ENCODE data around the gene WSCD2. TPM values are rescaled to one million over a fixed set of nuclear protein-coding genes. Genes with fewer than 3 reads are reported as not detected.

WSCD2 gene
- total and polyA plus RNA-seq, 2 donors (not counting 1 experiment from before 2014, with no cell fraction given): 1.1 to 5.9 TPM

DNA sequence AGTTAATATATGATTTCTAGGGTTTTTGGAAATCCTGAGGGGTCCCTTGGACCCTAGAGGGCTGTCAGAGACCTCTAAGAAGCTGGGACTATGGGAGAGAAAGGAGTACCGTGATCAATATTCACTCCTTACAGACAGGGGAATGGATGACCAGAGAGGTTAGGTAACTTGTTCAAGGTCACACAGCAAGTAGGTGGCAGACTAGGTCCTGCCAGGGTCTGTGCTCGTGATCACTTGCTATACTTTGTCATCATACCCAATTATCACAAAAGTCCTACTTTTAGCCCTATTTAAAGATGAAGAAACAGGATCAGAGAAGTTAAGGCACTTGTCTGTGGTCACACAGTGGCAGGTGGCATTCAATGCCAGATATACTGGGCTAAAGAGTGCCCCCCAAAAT, 42.9 kb downstream of the WSCD2 start:
- POLR2A ChIA-PET: no interaction called here
- no peak overlapping the region for H3K27ac Mint-ChIP-seq
- no peak for TF ChIP-seq EZH2 (IDR thresholded peaks at IDR 0.05; ENCODE audit: borderline replicate concordance, insufficient read depth, low read depth, low read length, poor library complexity, severe bottlenecking)
- TF ChIP-seq, protein P1, sequence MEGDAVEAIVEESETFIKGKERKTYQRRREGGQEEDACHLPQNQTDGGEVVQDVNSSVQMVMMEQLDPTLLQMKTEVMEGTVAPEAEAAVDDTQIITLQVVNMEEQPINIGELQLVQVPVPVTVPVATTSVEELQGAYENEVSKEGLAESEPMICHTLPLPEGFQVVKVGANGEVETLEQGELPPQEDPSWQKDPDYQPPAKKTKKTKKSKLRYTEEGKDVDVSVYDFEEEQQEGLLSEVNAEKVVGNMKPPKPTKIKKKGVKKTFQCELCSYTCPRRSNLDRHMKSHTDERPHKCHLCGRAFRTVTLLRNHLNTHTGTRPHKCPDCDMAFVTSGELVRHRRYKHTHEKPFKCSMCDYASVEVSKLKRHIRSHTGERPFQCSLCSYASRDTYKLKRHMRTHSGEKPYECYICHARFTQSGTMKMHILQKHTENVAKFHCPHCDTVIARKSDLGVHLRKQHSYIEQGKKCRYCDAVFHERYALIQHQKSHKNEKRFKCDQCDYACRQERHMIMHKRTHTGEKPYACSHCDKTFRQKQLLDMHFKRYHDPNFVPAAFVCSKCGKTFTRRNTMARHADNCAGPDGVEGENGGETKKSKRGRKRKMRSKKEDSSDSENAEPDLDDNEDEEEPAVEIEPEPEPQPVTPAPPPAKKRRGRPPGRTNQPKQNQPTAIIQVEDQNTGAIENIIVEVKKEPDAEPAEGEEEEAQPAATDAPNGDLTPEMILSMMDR (IDR thresholded peaks at IDR 0.05): no peak
- Histone ChIP-seq H2AFZ (ENCODE audit: insufficient read depth, low read depth, low read length, poor library complexity, severe bottlenecking) (no peak overlapping the region), H3K27me3 (replicated peaks in 1 of 4; ENCODE audit: control extremely low read depth in 1 of 4, control insufficient read depth in 3 of 4, insufficient read depth in 4 of 4, low read length in 3 of 4) (peaks cover 0 to 8% (median 0%) of the 10 kb centered on the region in 4 experiments), H3K4me1 (ENCODE audit: control insufficient read depth in 2 of 2, insufficient read depth in 2 of 2, low read length in 2 of 2) (no peaks in the 10 kb centered on the region), H3K9me3 (ENCODE audit: control extremely low read depth in 1 of 3, control insufficient read depth in 2 of 3, insufficient read depth in 1 of 3, low read length in 2 of 3) (peaks cover 0 to 3% (median 0%) of the 10 kb centered on the region in 3 donors), H3K4me3 (ENCODE audit: control extremely low read depth in 1 of 5, extremely low read depth in 1 of 5, insufficient read depth in 1 of 5, low read depth in 2 of 5, low read length in 4 of 5) (no peak overlapping the region), H4K20me1 (ENCODE audit: control insufficient read depth, insufficient read depth, low read length, poor library complexity, severe bottlenecking) (no peaks in the 10 kb centered on the region), H3K27ac (ENCODE audit: low read length in 2 of 2) (no peak overlapping the region), H3K9ac (ENCODE audit: low read length) (no peak overlapping the region), H3K4me2 (replicated peaks; ENCODE audit: low read depth, low read length, poor library complexity, severe bottlenecking) (no peak overlapping the region), H3K79me2 (ENCODE audit: control insufficient read depth, insufficient read depth, low read length) (no peaks in the 10 kb centered on the region), H3K36me3 (replicated peaks in 1 of 2; ENCODE audit: control extremely low read depth in 1 of 2, control insufficient read depth in 1 of 2, extremely low read depth in 1 of 2, insufficient read depth in 2 of 2, low read length in 1 of 2) (no peaks in the 10 kb centered on the region)
- peaks cover 8% of the 10 kb centered on the region for H3K27me3 Mint-ChIP-seq
- intact Hi-C loops (cut with micrococcal nuclease): no loop called here
- no CpG with 5 or more reads among the region's 2 CpGs for WGBS (ENCODE audit: insufficient coverage)
- CTCF ChIA-PET: no interaction called here
- DNase-seq (no peak), ATAC-seq (ENCODE audit: low read depth) (no peak)
- H3K9me3 Mint-ChIP-seq (ENCODE audit: insufficient read depth): no peaks in the 10 kb centered on the region
- H3K4me1 Mint-ChIP-seq: no peaks in the 10 kb centered on the region
- H3K4me3 Mint-ChIP-seq: no peak overlapping the region

DNA sequence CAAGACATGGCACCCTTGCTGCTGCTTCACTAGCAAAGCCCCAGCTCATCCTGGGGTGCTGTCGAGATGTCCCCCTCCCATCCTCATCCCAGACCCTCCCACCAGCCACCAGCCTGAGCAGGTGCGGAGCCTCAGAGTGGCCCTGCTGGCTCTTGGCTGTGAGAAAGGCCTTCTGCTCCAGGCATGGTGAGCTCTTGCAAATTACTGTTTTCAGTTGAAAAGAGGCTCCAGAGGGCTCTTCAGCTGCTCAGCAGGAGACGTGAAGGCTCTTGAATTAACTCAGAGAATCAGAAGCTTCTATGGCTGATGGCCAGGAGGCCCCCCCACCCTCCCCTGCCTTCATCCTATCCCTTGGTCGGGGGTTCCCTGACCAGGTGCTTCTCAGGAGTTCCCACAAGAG, 44.1 kb downstream of the WSCD2 start:
- no peaks in the 10 kb centered on the region for H3K9me3 ChIP-seq (ENCODE audit: control extremely low read depth in 1 of 3, control insufficient read depth in 2 of 3, insufficient read depth in 1 of 3, low read length in 2 of 3)
- POLR2A ChIA-PET: no interaction called here
- H3K36me3 ChIP-seq (replicated peaks in 1 of 2; ENCODE audit: control extremely low read depth in 1 of 2, control insufficient read depth in 1 of 2, extremely low read depth in 1 of 2, insufficient read depth in 2 of 2, low read length in 1 of 2): no peaks in the 10 kb centered on the region
- Mint-ChIP-seq H3K4me3 (no peak overlapping the region), H3K27me3 (peaks cover 7% of the 10 kb centered on the region), H3K4me1 (no peaks in the 10 kb centered on the region), H3K9me3 (ENCODE audit: insufficient read depth) (no peaks in the 10 kb centered on the region), H3K27ac (no peak overlapping the region)
- H3K4me2 ChIP-seq (replicated peaks; ENCODE audit: low read depth, low read length, poor library complexity, severe bottlenecking): no peak overlapping the region
- no peak for TF ChIP-seq EZH2 (IDR thresholded peaks at IDR 0.05; ENCODE audit: borderline replicate concordance, insufficient read depth, low read depth, low read length, poor library complexity, severe bottlenecking)
- TF ChIP-seq, protein P1 (IDR thresholded peaks at IDR 0.05): no peak
- CTCF ChIA-PET: no interaction called here
- no peak overlapping the region for H3K27ac ChIP-seq (ENCODE audit: low read length in 2 of 2)
- H2AFZ ChIP-seq (ENCODE audit: insufficient read depth, low read depth, low read length, poor library complexity, severe bottlenecking): no peak overlapping the region
- DNase-seq (no peak), ATAC-seq (ENCODE audit: low read depth) (no peak)
- H3K79me2 ChIP-seq (ENCODE audit: control insufficient read depth, insufficient read depth, low read length): no peaks in the 10 kb centered on the region
- no peaks in the 10 kb centered on the region for H4K20me1 ChIP-seq (ENCODE audit: control insufficient read depth, insufficient read depth, low read length, poor library complexity, severe bottlenecking)
- no peaks in the 10 kb centered on the region for H3K4me1 ChIP-seq (ENCODE audit: control insufficient read depth in 2 of 2, insufficient read depth in 2 of 2, low read length in 2 of 2)
- no peak overlapping the region for H3K9ac ChIP-seq (ENCODE audit: low read length)
- WGBS (ENCODE audit: insufficient coverage): 70% methylated on average over 2 of the region's 4 CpGs
- intact Hi-C loops (cut with micrococcal nuclease): no loop called here
- H3K4me3 ChIP-seq (ENCODE audit: control extremely low read depth in 1 of 5, extremely low read depth in 1 of 5, insufficient read depth in 1 of 5, low read depth in 2 of 5, low read length in 4 of 5): no peak overlapping the region
- peaks cover 0 to 8% (median 0%) of the 10 kb centered on the region in 4 experiments for H3K27me3 ChIP-seq (replicated peaks in 1 of 4; ENCODE audit: control extremely low read depth in 1 of 4, control insufficient read depth in 3 of 4, insufficient read depth in 4 of 4, low read length in 3 of 4)
